Measurements from ENCODE around the gene HINT2. TPM values are rescaled to one million over a fixed set of nuclear protein-coding genes. Genes with fewer than 3 reads are reported as not detected.

HINT2 gene
- total RNA-seq (2022; extraction: Qiagen RNA extraction), result 72.1 to 115 TPM (median 100 TPM) in 5 replicates

DNA sequence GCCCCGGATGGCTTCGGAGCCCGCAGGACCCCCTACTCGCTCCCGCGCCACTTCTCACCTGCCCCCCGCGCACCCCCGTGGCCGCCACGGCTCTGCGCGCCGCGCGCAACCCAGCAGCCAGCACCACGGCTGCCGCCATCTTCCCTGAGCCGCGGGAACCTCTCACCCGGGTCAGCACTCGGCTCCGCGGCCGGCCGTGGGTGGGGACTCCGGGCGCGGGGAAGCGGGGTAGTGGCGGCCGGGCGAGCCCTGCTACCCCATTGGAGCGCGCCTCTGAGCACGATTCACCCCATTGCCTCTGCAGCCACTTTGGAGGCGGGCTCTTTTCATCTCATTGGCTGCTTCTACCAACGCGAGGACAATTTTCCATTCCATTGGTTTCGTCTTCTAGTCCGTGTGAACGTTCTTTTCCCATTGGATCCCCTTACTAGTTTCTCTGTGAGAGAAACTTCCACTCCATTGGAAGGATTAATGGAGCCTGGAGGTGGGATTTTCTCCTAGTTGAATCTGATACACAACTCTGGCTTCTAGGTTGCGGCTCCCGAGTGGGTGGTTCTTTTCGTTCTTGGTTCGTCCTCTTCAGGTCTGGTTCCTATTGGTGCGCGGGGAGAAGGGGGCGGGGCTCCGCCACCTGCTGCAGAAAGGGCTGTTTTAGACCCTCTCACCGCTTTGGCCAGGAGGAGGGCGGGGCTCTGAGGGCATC is at the start of gene HINT2:
HINT2 (minus strand) TSS at position 202 of the 703 bp plus-strand sequence; CDS start at position 139, 63 bp downstream.

DNA sequence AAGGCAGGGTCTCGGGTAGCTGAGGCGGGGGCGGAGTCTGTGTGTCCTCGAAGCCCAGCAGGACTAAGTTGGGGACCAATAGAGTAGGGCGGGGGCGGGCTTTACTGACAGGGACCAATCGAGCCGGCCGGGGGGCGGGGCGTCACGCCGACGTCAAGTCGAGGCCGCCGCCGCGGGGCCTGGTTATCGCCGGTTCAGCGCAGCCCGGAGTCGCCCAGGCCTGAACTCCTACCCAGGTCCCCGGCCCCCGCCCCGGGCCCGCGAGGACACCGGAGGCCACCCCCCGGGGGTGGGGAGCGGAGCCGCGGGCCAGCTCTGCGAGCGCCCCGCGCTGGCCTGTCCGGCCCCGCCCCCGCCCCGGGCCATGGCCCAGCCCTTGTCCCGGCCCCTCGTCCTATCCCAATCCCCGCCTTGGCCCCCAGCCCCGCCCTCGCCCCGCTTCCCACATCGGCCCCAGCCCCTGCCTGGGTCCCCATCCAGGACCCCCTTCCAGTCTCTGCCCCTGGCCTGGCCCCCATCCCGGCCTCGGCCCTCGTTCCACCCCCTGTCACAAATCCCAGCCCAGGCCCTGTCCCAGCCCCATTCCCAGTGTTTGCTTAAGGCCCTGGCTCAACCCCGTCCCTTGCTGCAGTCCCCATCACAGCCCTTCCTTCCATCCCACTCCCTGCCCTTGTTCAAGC is 14.4 kb upstream of the HINT2 start, which contains the start of gene TMEM8B:
TMEM8B (plus strand) TSS at position 145 of the 680 bp plus-strand sequence; CDS start at position 365, 220 bp downstream.

DNA sequence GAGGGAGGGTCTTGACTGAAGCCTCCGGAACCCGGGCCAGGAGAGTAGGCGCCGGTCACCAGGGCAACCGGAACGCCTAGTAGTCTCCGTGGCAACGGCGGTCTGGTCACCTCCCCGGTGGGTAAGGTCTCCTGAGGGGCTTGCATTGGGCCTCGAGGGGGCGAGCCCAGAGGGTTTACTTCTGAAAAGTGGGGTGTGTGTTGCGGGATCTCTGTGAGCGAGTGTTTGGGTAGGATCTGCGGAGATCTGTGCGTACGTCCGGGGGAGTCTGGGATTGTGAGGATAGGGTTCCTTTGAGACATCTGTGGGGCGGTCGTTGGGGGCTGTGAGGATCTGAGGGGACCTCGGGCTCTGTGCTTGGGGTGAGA is 13.9 kb upstream of the HINT2 start, which contains the start of gene FAM221B:
FAM221B (minus strand) TSS at position 17 of the 368 bp plus-strand sequence. CDS start 2,571 bp downstream, outside the sequence.

DNA sequence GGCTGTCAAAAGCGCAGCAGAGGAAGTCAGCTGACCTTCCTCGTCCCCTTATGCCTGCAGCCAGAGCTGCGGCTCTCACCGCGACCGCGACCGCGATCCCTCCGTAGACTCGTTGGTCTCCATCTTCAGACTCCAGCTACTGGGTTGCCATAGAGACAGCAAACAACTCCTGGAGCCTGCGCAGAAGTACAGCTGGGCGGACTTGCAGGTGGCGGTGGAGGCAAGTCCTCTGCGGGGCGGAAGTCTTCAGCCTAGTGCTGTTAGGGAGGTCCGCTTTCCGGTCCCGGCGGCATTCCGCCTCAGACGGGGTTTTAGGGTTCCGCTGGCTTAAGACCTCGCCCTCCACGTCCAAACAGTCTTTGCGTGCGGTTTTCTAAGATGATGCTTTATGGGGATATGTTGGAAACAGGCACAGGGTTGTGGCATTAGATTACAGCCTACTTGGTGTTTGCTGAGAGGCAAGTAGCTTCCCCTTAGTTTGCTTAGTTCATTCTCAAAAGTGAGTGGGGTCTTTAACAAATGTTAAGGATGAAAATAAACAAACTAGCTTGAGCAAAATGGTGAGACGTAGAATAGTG is 2.7 kb downstream of the HINT2 start, which contains the start of gene SPAG8:
SPAG8 (minus strand) TSS at position 238 of the 578 bp plus-strand sequence; CDS start at position 123, 115 bp downstream.

DNA sequence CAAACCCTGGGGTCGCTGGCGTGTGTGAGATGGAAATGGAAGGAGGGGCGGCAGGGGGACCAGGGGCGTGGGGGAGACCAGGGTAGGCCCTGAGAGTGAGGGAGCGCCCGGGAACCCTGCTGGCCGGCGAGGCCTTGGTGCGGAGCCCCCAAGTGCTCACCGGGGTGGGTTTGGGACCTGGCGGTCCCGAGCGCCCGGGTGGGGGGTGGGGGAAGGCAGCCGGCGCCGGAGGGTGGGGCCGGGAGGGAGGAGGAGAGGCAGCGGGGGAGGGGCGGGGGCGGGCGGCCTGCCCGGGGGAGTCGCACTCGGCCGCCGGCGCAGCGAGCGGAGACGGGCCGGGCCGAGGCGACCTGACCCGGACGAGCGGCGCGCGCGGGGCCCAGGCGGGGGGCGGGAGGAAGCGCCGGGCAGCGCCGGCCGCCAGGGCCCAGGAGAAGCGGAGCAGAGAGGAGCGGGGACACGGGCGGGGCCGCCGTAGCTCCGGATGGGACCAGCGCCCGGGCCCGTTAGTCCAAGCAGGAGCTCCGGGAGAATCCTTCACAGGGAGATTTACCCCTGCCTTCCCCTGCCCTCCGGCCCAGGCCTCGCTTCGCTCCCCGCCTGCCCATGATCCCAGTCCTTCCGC is 23.4 kb downstream of the HINT2 start, which contains the start of gene NPR2:
NPR2 (plus strand) TSS at position 295 of the 625 bp plus-strand sequence. CDS start 818 bp downstream, outside the sequence.

Other genes starting within 250 kb of the HINT2 start
- 25.8 to 30.3 TPM (median 29.8 TPM) in 5 replicates for gene TESK1, start 209.8 kb downstream of the HINT2 start, total RNA-seq (2022; extraction: Qiagen RNA extraction)
- gene CD72, start 196.6 kb downstream of the HINT2 start, total RNA-seq (2022; extraction: Qiagen RNA extraction), result 0.14 to 0.36 TPM (median 0.23 TPM) in 3 of 5 replicates, not detected in the others
- gene SIT1, start 164.1 kb downstream of the HINT2 start, total RNA-seq (2022; extraction: Qiagen RNA extraction), result not detected in 5 replicates
- gene RMRP, start 157.0 kb downstream of the HINT2 start, total RNA-seq (2022; extraction: Qiagen RNA extraction), result 8.1 to 20.9 TPM (median 15.0 TPM) in 4 of 5 replicates, not detected in the other
- gene CCDC107, start 156.8 kb downstream of the HINT2 start, total RNA-seq (2022; extraction: Qiagen RNA extraction), result 25.1 to 32.0 TPM (median 29.7 TPM) in 5 replicates
- gene ARHGEF39, start 149.8 kb downstream of the HINT2 start, total RNA-seq (2022; extraction: Qiagen RNA extraction), result 13.3 to 18.5 TPM (median 16.1 TPM) in 5 replicates
- gene CA9, start 141.1 kb downstream of the HINT2 start, total RNA-seq (2022; extraction: Qiagen RNA extraction), result 4.2 to 8.9 TPM (median 6.4 TPM) in 5 replicates
- 632 to 703 TPM (median 690 TPM) in 5 replicates for gene TPM2, start 125.1 kb downstream of the HINT2 start, total RNA-seq (2022; extraction: Qiagen RNA extraction)
- gene TLN1, start 82.8 kb downstream of the HINT2 start, total RNA-seq (2022; extraction: Qiagen RNA extraction), result 115 to 134 TPM (median 121 TPM) in 5 replicates
- gene CREB3, start 82.4 kb downstream of the HINT2 start, total RNA-seq (2022; extraction: Qiagen RNA extraction), result 57.0 to 61.1 TPM (median 57.9 TPM) in 5 replicates
- gene GBA2, start 65.8 kb downstream of the HINT2 start, total RNA-seq (2022; extraction: Qiagen RNA extraction), result 28.0 to 39.6 TPM (median 34.5 TPM) in 5 replicates
- gene RGP1, start 65.8 kb downstream of the HINT2 start, total RNA-seq (2022; extraction: Qiagen RNA extraction), result 12.2 to 16.2 TPM (median 15.3 TPM) in 5 replicates
- gene MSMP, start 60.8 kb downstream of the HINT2 start, total RNA-seq (2022; extraction: Qiagen RNA extraction), result not detected in 5 replicates
- 4.8 to 6.6 TPM (median 5.5 TPM) in 5 replicates for gene NPR2, start 23.5 kb downstream of the HINT2 start, total RNA-seq (2022; extraction: Qiagen RNA extraction)
- 0.34 to 0.74 TPM (median 0.56 TPM) in 5 replicates for gene SPAG8, start 2.8 kb downstream of the HINT2 start, total RNA-seq (2022; extraction: Qiagen RNA extraction)
- not detected in 5 replicates for gene FAM221B, start 13.7 kb upstream of the HINT2 start, total RNA-seq (2022; extraction: Qiagen RNA extraction)
- 2.0 to 4.0 TPM (median 3.5 TPM) in 5 replicates for gene TMEM8B, start 14.2 kb upstream of the HINT2 start, total RNA-seq (2022; extraction: Qiagen RNA extraction)
- not detected in 5 replicates for gene OR13J1, start 55.4 kb upstream of the HINT2 start, total RNA-seq (2022; extraction: Qiagen RNA extraction)
- 0.32 to 0.51 TPM (median 0.40 TPM) in 5 replicates for gene HRCT1, start 91.2 kb upstream of the HINT2 start, total RNA-seq (2022; extraction: Qiagen RNA extraction)
- gene SPAAR, start 94.4 kb upstream of the HINT2 start, total RNA-seq (2022; extraction: Qiagen RNA extraction), result 0.13 TPM in 1 of 5 replicates, not detected in the others
- not detected in 5 replicates for gene OR2S2, start 143.1 kb upstream of the HINT2 start, total RNA-seq (2022; extraction: Qiagen RNA extraction)
- gene RECK, start 221.9 kb upstream of the HINT2 start, total RNA-seq (2022; extraction: Qiagen RNA extraction), result 5.2 to 6.2 TPM (median 5.8 TPM) in 5 replicates